Upper lobe of right lung (tissue), 1 donor: ENCODE data around the gene ACAD9. TPM values are rescaled to one million over a fixed set of nuclear protein-coding genes. Genes with fewer than 3 reads are reported as not detected.

Experiments
- ATAC-seq: fragments of 200-7000 bp; cut with Tn5 transposase; one replicate; pipeline ENCODE4 v1.9.1; 2020; ENCODE audit warnings: mild to moderate bottlenecking, moderate library complexity
- DNase-seq: peaks from one replicate; pipeline ENCODE4 v3.0.0-alpha.2; 2020
- H3K27ac ChIP-seq: fragments of 200-600 bp; one replicate; pipeline ENCODE4 v1.8.0; 2022
- H3K27me3 ChIP-seq: fragments of 200-600 bp; one replicate; pipeline ENCODE4 v1.8.0; 2022; ENCODE audit warnings: mild to moderate bottlenecking
- H3K36me3 ChIP-seq: fragments of 200-600 bp; one replicate; pipeline ENCODE4 v1.8.0; 2022
- H3K4me1 ChIP-seq: fragments of 200-600 bp; one replicate; pipeline ENCODE4 v1.8.0; 2022
- H3K4me3 ChIP-seq: fragments of 200-600 bp; one replicate; pipeline ENCODE4 v1.8.0; 2022; ENCODE audit warnings: mild to moderate bottlenecking
- H3K9me3 ChIP-seq: fragments of 200-600 bp; one replicate; pipeline ENCODE4 v1.8.0; 2022
- intact Hi-C: fragments of 100-400 bp; cut with DNase I; formaldehyde crosslinking; loops from one replicate; pipeline ENCODE4 v1.11.0; 2022
- total RNA-seq: library from RNA; stranded (reverse); fragmentation: NEBNext Ultra II Directional; extraction: Animal tissue kit (Norgen Biotek cat#: 25700); gene quantifications from one replicate; pipeline ENCODE4 v1.2.1, GENCODE V29; 2021
- TF ChIP-seq, protein P1 (sequence below): fragments of 200-600 bp; IDR thresholded peaks from one replicate; pipeline ENCODE4 v1.8.0; 2022; ENCODE audit warnings: antibody characterized with exemption
- donor health status: DM: no; HTN: yes; CAD: no; lungs with severe emphysema.

Gene ACAD9
- total RNA-seq, 1 donor from 2014 or later, result 43.0 TPM

DNA sequence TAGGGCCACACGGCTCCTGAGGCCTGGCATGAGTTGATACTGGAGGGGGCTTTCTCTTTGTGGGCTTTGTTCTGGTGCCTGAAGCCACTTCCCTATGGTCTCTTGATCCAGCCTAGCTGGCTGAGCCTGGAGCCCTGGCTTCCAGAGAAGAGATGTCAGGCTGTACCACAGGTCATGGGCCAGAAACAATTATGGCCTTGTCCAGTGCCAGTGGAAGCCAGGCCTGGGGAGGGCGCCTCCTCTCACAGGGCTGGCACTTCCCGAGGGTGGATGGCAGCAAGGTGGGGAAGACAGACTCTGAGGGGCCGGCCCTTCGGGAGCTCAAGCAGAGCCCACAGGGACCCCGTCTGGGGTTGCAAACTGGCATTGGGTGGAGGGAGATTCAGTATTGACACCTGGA, 34.9 kb upstream of the ACAD9 start:
- intact Hi-C loops, result no loop called here
- DNase-seq, result no peak
- no peaks in the 10 kb centered on the region for H3K9me3 ChIP-seq
- H3K27me3 ChIP-seq, result no peaks in the 10 kb centered on the region
- no peak for ATAC-seq
- H3K36me3 ChIP-seq, result no peaks in the 10 kb centered on the region
- no peak overlapping the region for H3K27ac ChIP-seq
- TF ChIP-seq, protein P1, sequence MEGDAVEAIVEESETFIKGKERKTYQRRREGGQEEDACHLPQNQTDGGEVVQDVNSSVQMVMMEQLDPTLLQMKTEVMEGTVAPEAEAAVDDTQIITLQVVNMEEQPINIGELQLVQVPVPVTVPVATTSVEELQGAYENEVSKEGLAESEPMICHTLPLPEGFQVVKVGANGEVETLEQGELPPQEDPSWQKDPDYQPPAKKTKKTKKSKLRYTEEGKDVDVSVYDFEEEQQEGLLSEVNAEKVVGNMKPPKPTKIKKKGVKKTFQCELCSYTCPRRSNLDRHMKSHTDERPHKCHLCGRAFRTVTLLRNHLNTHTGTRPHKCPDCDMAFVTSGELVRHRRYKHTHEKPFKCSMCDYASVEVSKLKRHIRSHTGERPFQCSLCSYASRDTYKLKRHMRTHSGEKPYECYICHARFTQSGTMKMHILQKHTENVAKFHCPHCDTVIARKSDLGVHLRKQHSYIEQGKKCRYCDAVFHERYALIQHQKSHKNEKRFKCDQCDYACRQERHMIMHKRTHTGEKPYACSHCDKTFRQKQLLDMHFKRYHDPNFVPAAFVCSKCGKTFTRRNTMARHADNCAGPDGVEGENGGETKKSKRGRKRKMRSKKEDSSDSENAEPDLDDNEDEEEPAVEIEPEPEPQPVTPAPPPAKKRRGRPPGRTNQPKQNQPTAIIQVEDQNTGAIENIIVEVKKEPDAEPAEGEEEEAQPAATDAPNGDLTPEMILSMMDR, result no peak
- H3K4me1 ChIP-seq, result peaks cover 16% of the 10 kb centered on the region
- H3K4me3 ChIP-seq, result no peak overlapping the region

GRCh38 chr3:128845119-128845777, 34.2 kb upstream of the ACAD9 start:
- Histone ChIP-seq H3K27me3 (no peaks in the 10 kb centered on the region), H3K4me1 (peaks cover 16% of the 10 kb centered on the region), H3K9me3 (no peaks in the 10 kb centered on the region), H3K27ac (no peak overlapping the region), H3K36me3 (no peaks in the 10 kb centered on the region), H3K4me3 (peak overlapping the region; percentile 56)
- no peak for ATAC-seq
- intact Hi-C loops, result no loop called here
- TF ChIP-seq, protein P1, result no peak
- no peak for DNase-seq

DNA sequence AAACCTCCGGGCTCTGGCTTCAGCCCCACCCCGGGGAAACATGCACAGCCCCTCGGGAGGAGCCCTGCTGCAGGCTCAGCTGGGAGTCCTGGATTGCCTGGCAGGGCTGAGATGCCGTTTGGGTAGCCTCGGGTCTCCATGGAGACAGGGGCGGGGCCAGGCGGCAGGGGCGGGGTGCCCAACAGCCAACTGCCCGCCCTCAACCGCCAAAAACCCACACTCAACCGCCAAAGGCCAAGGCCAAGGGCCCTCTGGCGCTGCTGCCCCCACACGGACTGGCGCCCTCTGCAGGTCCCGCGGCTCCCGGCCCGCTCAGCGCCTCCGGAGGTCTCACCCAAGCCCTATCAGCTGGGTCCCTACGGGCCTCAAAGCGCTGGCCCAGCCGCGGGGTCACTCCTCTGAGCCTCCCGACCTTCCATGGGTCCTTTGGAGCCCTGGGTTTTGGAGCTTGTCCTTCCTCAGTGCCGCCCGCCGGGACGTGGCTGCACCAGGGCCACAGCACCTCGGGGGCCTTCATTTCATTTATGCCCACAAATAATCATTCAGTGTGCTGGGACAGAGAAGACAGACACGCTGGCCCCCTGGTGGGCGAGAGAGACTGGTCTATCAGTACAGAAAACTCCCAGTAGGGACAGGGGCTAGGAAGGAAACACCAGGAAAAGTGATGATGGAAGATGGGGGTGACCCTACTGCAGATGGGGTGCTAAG, 33.5 kb upstream of the ACAD9 start:
- H3K36me3 ChIP-seq, result no peaks in the 10 kb centered on the region
- peak; percentile 92 for ATAC-seq
- intact Hi-C loops, result no loop called here
- H3K27me3 ChIP-seq, result no peaks in the 10 kb centered on the region
- H3K27ac ChIP-seq, result peak overlapping the region; percentile 63
- peaks cover 16% of the 10 kb centered on the region for H3K4me1 ChIP-seq
- H3K4me3 ChIP-seq, result peak overlapping the region; percentile 56
- peak; percentile 92 for DNase-seq
- H3K9me3 ChIP-seq, result no peaks in the 10 kb centered on the region
- TF ChIP-seq, protein P1, result peak; percentile 61

- TF ChIP-seq, protein P1, result no peak
- peak overlapping the region; percentile 56 for H3K4me3 ChIP-seq
- peaks cover 16% of the 10 kb centered on the region for H3K4me1 ChIP-seq
- H3K36me3 ChIP-seq, result no peaks in the 10 kb centered on the region
- H3K27ac ChIP-seq, result no peak overlapping the region
- peak; percentile 65 for ATAC-seq
- DNase-seq, result peak; percentile 84
- H3K27me3 ChIP-seq, result no peaks in the 10 kb centered on the region
- no peaks in the 10 kb centered on the region for H3K9me3 ChIP-seq
- intact Hi-C loops, result no loop called here
These were observed 32.9 kb upstream of the ACAD9 start for GRCh38 chr3:128846486-128846891.

DNA sequence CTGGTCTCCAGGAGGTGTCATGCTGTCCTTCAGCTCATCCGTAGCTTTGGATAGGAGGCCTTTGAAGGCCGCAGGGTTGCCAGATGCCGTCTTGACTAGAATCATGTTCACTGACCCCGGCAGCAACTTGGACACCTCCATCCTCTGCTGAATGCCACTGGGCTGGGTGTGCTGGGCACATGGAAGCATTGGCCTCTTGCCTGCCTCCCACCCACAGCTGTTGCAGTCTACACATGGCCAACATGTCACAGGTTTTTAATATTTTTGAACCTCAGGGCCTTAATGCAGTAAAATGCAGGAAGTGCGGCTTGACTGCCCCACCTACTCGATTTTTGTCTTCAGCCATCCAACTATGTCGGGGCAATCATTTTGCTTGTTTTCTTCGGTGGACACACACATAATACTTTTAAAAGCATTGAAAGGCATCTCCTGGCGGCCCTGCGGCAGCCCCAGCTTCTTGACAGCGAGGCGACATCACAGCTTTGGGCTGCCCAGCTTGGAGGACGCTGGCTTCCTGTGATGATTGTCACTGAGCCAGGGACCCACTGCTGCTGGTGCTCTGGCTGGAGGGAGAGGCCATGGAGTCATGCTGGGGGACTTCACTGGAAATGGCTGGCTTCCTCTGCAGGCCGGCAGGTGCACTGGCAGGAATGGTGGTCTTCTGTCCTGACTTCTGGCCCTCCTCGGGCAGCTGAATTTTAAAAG, 31.6 kb upstream of the ACAD9 start:
- H3K27ac ChIP-seq, result no peak overlapping the region
- peaks cover 16% of the 10 kb centered on the region for H3K4me1 ChIP-seq
- H3K27me3 ChIP-seq, result no peaks in the 10 kb centered on the region
- intact Hi-C loops, result no loop called here
- H3K4me3 ChIP-seq, result no peak overlapping the region
- TF ChIP-seq, protein P1, result no peak
- H3K36me3 ChIP-seq, result no peaks in the 10 kb centered on the region
- H3K9me3 ChIP-seq, result no peaks in the 10 kb centered on the region
- no peak for ATAC-seq
- DNase-seq, result no peak
